Suprapubic skin (tissue), 4 donors: ENCODE results near the gene CCDC181.

Experiments used
- CTCF ChIP-seq, 2 donors: fragments of 200-600 bp in 1 of 2; fragments of 450-650 bp in 1 of 2; sonication (generic) in 1 of 2; IDR thresholded peaks; one replicate each; pipeline ENCODE4 v1.5.1; 2016 to 2019; ENCODE audit warnings: antibody characterized with exemption in 2 of 2, mild to moderate bottlenecking in 1 of 2, moderate library complexity in 1 of 2
- POLR2A ChIP-seq, 2 donors: fragments of 450-650 bp; IDR thresholded peaks; one replicate each; pipeline ENCODE4 v1.6.1; 2017; ENCODE audit warnings: antibody characterized with exemption in 2 of 2, mild to moderate bottlenecking in 2 of 2, moderate library complexity in 2 of 2
- POLR2AphosphoS5 ChIP-seq, 3 donors: sonication (generic); formaldehyde crosslinking; IDR thresholded peaks; one replicate each; pipeline ENCODE4 v1.6.1; 2017; ENCODE audit warnings: antibody characterized with exemption in 3 of 3

DNA sequence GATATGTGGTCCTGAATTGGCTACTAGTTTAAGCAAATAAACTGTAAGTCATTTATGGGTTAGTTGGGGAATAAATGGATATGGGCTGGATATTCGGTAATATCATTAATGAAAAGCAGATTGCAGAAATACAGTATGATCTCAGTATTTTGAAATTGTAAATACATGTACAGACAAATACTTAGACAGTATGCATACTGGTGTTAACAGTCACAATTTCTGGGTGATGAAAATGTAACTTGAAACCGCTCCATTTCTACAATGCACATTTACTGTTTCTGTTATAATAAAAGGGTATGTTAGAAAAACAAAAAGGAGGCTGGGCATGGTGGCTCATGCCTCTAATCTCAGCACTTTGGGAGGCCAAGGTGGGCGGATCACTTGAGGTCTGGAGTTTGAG, 31.3 kb downstream of the CCDC181 start:
- TF ChIP-seq CTCF (IDR thresholded peaks at IDR 0.05) = no peak
- TF ChIP-seq POLR2A (IDR thresholded peaks at IDR 0.05) = no peak
- TF ChIP-seq POLR2AphosphoS5 (IDR thresholded peaks at IDR 0.05) = no peak
